SU-DHL-6 (cell line): ENCODE data around the gene NXNL1.

Source experiments
- EZH2phosphoT487 ChIP-seq: fragments of 200-600 bp; sonication (generic), shearing (Covaris generic); conservative IDR thresholded peaks from 2 replicates; pipeline ENCODE4 v1.6.1; 2018; ENCODE audit warnings: mild to moderate bottlenecking, antibody characterized with exemption, low read length, moderate library complexity, mixed read lengths
- TF ChIP-seq, protein P1 (sequence below): fragments of 200-600 bp; sonication (generic); IDR thresholded peaks from one replicate; pipeline ENCODE4 v1.5.1; 2017; ENCODE audit warnings: antibody characterized with exemption, mild to moderate bottlenecking, low read length, moderate library complexity; ENCODE audit not compliant: insufficient read depth, poor library complexity, severe bottlenecking

- TF ChIP-seq, protein P1, sequence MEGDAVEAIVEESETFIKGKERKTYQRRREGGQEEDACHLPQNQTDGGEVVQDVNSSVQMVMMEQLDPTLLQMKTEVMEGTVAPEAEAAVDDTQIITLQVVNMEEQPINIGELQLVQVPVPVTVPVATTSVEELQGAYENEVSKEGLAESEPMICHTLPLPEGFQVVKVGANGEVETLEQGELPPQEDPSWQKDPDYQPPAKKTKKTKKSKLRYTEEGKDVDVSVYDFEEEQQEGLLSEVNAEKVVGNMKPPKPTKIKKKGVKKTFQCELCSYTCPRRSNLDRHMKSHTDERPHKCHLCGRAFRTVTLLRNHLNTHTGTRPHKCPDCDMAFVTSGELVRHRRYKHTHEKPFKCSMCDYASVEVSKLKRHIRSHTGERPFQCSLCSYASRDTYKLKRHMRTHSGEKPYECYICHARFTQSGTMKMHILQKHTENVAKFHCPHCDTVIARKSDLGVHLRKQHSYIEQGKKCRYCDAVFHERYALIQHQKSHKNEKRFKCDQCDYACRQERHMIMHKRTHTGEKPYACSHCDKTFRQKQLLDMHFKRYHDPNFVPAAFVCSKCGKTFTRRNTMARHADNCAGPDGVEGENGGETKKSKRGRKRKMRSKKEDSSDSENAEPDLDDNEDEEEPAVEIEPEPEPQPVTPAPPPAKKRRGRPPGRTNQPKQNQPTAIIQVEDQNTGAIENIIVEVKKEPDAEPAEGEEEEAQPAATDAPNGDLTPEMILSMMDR = no peak
- TF ChIP-seq EZH2phosphoT487 = no peak
These were observed 6.1 kb downstream of the NXNL1 start for GRCh38 chr19:17454576-17455071.
